ENCODE results near the gene CAPZA2.

- TF ChIP-seq TAF1 (IDR thresholded peaks at IDR 0.05; ENCODE audit: borderline replicate concordance, low read depth, low read length), result no peak
- no peak for TF ChIP-seq CTCF (IDR thresholded peaks at IDR 0.05 in 2 of 3, conservative IDR thresholded peaks at IDR 0.05 in 1 of 3; ENCODE audit: control insufficient read depth in 2 of 3, extremely low read depth in 1 of 3, insufficient read depth in 1 of 3, low read depth in 3 of 3, low read length in 3 of 3)
- TF ChIP-seq ZNF274 (IDR thresholded peaks at IDR 0.05; ENCODE audit: insufficient read depth, insufficient read length), result no peak
- TF ChIP-seq ETV6 (conservative IDR thresholded peaks at IDR 0.05 in 1 of 2, IDR thresholded peaks at IDR 0.05 in 1 of 2; ENCODE audit: borderline replicate concordance in 1 of 2, low read depth in 1 of 2), result no peak
- TF ChIP-seq USF1 (IDR thresholded peaks at IDR 0.05; ENCODE audit: borderline replicate concordance, extremely low read length, insufficient read depth, low read depth, low read length), result no peak
- no peak for TF ChIP-seq MTA3 (IDR thresholded peaks at IDR 0.05; ENCODE audit: borderline replicate concordance, low read length)
- TF ChIP-seq REST (IDR thresholded peaks at IDR 0.05; ENCODE audit: low read depth, low read length), result no peak
- no peak for TF ChIP-seq MYB (IDR thresholded peaks at IDR 0.05; ENCODE audit: borderline replicate concordance, low read depth, low read length)
- TF ChIP-seq POLR2A (IDR thresholded peaks at IDR 0.05; ENCODE audit: low read depth, low read length), result no peak
- no peak for TF ChIP-seq EZH2 (IDR thresholded peaks at IDR 0.05; ENCODE audit: borderline replicate concordance, control insufficient read depth, low read depth, low read length)
- TF ChIP-seq KDM1A (IDR thresholded peaks at IDR 0.05; ENCODE audit: borderline replicate concordance), result no peak
- TF ChIP-seq USF2 (IDR thresholded peaks at IDR 0.05; ENCODE audit: borderline replicate concordance, low read depth, low read length), result no peak
- no peak for TF ChIP-seq POLR2AphosphoS5 (IDR thresholded peaks at IDR 0.05; ENCODE audit: low read length)
- no peak for TF ChIP-seq CREB1 (IDR thresholded peaks at IDR 0.05; ENCODE audit: low read depth)
These were observed 76.3 kb downstream of the CAPZA2 start for GRCh38 chr7:116938678-116939077.

Measured in GM12878 (cell line).